Umbilical cord (tissue), 2 donors: Measurements from ENCODE around the gene USF2. TPM values are rescaled to one million over a fixed set of nuclear protein-coding genes. Genes with fewer than 3 reads are reported as not detected.
A peak's percentile ranks its signal among the peaks of the same experiment; 100 is the strongest.

ENCODE experiments used
- DNase-seq: peaks from one replicate; pipeline ENCODE4 v3.0.0-alpha.2; 2015; ENCODE audit warnings: low spot score
- total RNA-seq: library from RNA; depleted of rRNA; stranded (reverse); fragments of >200 nt; gene quantifications from one replicate; pipeline ENCODE4 v1.2.3, GENCODE V29; 2014; ENCODE audit warnings: low replicate concordance; ENCODE audit not compliant: insufficient read depth

USF2 gene
- total RNA-seq, 1 donor from 2014 or later = 40.2 TPM

DNA sequence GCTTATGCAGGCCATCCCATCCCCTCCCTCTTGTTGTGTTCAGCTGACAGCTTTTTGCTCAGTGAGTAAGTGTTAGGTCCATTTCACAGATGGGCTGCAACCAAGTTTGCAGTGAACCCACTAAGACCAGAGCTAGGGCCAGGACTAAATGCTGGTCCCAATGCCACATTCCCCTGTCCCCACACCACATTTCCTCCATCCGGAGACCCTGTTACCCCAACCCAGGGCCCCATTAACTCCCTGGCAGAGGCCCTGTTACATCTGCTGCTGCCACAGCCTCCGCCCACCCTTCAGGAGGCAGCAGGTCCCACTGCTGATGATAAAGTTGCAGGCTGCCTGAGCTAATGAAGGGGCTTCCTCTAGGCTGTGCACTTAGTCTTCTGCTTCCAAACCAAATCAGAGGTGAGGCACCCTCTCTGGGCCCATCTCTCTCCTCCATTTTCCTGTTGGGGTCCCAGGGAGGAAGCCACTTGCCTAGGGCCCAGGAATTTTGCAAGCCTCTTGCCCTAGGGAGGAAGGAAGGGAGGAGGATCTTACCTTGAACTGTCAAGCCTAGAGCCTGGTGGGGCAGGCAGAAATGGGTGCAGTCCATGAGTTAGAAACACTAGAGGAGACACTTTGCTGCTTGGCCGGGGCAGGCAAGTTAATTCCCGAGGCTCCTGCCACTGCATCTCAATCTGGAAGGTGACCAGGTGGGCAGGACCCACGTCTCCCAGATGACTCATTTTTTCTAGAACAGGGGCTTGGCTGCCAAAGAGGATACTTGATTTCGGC lies 3.4 kb upstream of the USF2 start:
- DNase-seq = no peak

- no peak for DNase-seq
These were observed 2.8 kb upstream of the USF2 start for GRCh38 chr19:35265900-35266519.

- DNase-seq = no peak
These were observed 2.0 kb upstream of the USF2 start for GRCh38 chr19:35266520-35267352.

DNA sequence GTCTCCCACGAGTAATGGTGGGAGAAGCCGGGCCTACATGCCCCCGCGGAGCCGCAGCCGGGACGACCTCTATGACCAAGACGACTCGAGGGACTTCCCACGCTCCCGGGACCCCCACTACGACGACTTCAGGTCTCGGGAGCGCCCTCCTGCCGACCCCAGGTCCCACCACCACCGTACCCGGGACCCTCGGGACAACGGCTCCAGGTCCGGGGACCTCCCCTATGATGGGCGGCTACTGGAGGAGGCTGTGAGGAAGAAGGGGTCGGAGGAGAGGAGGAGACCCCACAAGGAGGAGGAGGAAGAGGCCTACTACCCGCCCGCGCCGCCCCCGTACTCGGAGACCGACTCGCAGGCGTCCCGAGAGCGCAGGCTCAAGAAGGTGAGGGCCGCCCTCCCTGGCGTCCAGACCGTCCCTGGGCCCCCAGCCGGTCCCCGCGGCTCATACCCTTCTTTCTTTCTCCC lies 1.4 kb upstream of the USF2 start:
- peak; percentile 60 for DNase-seq

DNA sequence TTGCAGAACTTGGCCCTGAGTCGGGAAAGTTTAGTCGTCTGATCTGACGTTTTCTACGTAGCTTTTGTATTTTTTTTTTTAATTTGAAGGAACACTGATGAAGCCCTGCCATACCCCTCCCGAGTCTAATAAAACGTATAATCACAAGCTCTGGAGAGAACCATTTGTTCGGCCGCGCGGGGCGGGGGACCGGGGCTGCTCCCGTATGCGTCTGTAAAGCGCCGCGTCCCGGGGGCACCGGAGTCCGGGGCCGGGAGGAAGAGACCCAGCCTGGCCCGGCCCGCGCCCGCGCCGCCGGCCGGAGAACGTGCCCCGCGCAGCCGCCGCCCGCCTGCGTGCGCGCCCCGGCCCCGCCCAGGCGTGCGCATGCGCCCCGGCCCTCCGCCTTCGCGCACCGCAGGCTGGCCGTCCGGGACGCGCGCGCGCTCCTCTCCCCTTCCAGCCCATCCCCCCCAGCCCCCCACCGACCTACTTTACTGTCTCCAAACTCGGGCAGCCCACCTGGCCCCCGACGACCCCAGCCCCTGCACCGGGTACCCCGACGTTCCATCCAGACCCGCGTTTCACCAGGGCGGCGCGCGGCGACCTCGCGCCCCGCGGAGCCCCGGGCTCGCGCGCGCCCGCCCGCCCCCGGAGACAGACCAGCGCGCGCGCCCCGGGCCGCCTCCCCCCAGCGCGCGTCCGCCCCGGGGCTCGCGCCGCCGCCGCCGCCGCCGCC lies 785 bp upstream of the USF2 start:
- peak; percentile 77 for DNase-seq

DNA sequence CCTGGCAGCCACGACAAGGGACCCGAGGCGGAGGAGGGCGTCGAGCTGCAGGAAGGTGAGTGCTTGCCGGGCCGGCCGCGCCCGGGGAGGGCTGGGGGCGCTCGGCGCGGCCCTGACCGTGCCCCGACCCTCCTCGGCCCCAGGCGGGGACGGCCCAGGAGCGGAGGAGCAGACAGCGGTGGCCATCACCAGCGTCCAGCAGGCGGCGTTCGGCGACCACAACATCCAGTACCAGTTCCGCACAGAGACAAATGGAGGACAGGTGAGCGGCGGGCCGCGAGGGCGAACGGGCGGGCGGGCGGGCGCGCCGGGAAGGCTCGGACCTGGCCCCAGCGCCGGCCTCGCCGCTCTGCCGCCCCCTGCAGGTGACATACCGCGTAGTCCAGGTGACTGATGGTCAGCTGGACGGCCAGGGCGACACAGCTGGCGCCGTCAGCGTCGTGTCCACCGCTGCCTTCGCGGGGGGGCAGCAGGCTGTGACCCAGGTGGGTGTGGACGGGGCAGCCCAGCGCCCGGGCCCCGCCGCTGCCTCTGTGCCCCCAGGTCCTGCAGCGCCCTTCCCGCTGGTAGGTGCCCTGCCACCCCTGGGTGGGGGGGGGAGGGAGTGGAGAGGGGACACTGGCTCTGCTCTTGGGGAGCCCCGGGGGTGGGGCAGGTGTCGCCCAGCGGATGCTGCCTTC lies 816 bp downstream of the USF2 start:
- DNase-seq = peak; percentile 75

GRCh38 chr19:35270381-35270811 lies 1.6 kb downstream of the USF2 start:
- no peak for DNase-seq

GRCh38 chr19:35271546-35271945 lies 2.8 kb downstream of the USF2 start:
- no peak for DNase-seq

- DNase-seq = peak; percentile 40
These were observed 3.5 kb downstream of the USF2 start for GRCh38 chr19:35272122-35272719.

GRCh38 chr19:35272954-35273649 lies 4.3 kb downstream of the USF2 start:
- no peak for DNase-seq

DNA sequence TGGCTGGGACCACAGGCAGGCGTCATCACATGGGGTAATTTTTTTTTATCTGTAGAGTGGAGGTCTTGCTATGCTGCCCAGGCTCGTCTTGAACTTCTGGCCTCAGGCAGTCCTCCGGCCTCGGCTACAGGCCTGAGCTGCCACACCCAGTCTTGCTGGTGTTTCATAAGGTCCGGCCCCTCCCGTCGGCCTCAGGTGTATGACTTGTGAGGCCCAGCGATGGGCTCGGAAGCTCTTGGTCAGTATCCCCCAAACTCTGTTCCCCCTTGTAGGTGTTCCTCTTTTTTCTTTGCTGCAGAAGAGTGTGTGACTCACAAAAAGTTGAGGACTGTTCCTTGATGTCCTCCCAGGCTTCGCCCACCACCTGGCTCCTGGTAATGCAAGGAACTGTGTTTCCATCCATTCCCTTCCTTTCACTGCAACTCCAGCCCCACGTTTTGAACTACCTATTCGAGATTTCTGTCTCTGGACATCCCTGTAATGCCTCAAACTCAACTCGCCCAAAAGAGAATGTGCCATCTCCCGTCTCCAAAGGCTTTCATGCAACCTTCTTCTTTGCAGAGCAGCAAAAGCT lies 5.0 kb downstream of the USF2 start:
- DNase-seq = no peak

GRCh38 chr19:35274323-35274722 lies 5.6 kb downstream of the USF2 start:
- DNase-seq = no peak

DNA sequence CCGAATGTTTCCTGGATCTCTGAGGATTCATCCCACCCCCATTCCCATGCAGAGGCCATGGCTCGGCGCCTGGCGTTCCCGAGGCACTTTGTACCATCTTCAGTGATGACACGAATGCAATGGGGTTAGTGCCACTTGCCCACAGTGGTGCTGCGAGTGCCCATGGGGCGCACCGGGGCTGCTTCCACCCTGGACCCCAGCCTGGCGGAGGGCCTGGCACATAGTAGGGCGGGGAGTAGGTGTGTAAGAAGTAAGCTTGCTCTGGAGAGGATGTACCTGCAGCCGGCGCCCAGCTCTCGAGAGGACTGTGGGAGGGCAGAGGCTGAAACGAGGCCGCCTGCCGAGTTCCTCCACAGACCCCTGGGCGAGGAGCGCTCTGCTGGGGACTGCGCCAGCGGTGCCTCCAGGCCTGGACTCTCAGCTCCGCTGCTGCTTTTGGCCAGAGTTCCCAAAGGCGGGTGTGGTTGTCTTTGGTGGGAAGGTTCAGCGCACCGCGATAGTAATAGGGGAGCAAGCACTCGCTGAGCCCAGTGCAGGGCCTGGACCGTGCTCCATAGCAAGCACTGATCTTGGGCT lies 8.0 kb downstream of the USF2 start:
- no peak for DNase-seq

DNA sequence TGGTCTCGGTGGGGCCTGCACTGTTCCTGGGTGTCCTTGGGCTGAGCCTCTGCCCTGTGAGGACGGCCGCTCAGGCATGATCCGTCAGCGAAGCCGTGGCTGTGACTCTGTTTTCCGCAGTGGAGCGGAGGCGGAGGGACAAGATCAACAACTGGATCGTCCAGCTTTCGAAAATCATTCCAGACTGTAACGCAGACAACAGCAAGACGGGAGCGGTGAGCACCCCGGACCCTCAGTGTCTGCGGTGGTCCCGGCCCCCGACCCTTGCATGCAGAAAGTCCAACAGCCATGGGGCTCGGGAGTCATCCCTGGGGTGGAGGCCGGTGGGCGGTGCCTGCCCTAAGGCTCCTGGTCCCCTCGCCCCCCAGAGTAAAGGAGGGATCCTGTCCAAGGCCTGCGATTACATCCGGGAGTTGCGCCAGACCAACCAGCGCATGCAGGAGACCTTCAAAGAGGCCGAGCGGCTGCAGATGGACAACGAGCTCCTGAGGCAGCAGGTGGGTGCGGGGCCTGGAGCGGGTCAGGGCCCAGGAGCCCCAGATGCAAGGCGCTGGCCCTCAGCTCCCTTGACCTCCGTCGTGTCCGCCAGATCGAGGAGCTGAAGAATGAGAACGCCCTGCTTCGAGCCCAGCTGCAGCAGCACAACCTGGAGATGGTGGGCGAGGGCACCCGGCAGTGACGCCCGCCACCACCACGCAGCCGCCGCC lies 10.0 kb downstream of the USF2 start:
- DNase-seq = no peak

- no peak for DNase-seq
These were observed 10.6 kb downstream of the USF2 start for GRCh38 chr19:35279374-35279773.

DNA sequence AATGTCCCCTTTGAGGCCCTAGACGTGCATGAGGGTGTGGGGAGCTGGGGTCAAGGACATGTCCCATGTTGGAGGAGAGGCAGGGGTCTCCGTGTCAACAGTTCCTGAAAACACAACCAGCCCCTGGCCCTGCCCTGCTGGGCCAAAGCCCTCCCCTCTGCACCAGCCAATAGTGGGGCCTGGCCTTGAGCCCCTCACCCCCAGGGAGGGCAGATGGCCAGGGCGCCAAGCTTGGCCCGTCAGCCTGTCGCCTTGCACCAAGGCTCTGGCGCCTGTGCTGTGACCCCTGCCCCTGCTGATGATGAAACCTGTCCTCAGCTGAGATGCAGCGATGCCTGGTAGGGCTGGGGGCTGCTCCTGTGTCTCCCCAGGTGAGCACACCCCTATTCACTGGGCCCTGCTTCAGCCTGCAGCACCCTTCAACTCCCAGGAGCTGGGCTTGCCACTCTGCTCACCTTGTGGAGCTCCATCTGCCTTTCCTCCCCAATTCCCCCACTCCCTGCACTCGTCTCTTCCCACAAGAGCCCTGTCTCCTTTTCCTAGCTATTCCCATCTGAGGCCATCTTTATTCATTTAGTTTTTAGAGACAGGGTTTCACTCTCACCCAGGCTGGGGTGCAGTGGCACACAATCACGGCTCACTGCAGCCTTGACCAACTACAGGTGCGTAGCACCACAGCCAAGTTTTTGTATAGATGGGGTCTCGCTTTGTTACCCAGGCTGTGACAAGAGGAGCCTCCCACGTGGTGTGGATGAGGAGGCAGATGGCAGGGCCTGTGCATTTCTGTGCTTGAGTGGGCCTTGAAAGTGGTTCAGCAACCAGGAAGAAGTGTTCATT lies 11.4 kb downstream of the USF2 start:
- no peak for DNase-seq

DNA sequence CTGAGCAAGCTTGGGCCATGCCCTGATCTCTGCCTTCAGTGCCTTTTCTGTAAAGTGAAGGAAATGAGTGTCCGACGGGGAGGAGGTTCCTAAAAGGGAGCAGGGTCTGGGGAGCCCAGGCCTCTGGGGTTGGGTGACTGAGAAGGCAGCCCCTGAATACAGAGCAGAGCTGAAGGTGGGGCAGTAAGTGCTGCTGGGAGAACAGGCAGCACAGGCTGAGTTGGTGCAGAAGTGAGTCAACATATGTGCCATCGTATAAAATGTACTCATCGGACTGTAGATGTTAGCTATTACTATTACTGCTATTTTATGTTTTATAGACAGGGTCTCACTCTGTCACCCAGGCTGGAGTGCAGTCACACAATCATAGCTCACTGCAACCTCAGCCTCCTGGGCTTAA lies 12.5 kb downstream of the USF2 start:
- DNase-seq = no peak
